GM12892 (cell line): ENCODE data around the gene BRD7.

Experiments
- POLR2A ChIP-seq: IDR thresholded peaks from 2 replicates; pipeline ENCODE4 v1.6.1; 2011; ENCODE audit warnings: low read depth, low read length, control low read depth
- POLR2AphosphoS5 ChIP-seq: IDR thresholded peaks from 2 replicates; pipeline ENCODE4 v1.6.1; 2011; ENCODE audit warnings: low read depth, low read length, control low read depth

DNA sequence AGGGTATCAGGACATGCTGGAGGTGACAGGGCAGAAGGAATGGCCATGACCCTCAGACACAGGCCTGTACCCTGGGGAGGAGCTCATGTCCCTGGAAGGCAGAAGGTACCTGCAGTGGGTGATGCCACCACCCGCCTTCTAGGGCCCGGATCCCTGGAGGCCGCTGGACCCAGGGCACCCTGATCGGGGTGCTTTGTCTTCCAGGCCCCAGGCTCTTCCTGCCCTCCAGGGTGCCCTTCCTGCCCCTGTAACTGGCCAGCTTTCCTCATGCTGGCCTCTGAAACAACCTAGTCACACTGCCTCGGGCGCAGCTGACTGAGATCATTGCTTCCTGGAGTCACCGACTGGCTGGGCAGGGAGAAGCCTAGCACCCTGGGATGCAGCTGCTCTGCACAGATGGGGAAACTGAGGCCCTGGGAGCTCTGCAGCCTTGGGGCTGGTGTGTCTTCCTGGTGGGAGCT lies 96.6 kb downstream of the BRD7 start:
- TF ChIP-seq POLR2AphosphoS5 (no peak), POLR2A (no peak)
